HTR-8/SVneo (cell line): Measurements from ENCODE around the gene ZNF608.

ENCODE experiments used
- DNase-seq: peaks from one replicate; pipeline ENCODE4 v3.0.0; 2011; ENCODE audit warnings: low spot score, mixed read lengths; ENCODE audit not compliant: insufficient read length
- FAIRE-seq: peaks from 2 replicates; lab custom pipeline; 2011; peaks lifted over from hg19 to GRCh38; lab: Jason Lieb, UNC

Gene ZNF608

GRCh38 chr5:124738681-124739633, 7.5 kb downstream of the ZNF608 start:
- FAIRE-seq (no peak), DNase-seq (no peak)

GRCh38 chr5:124737651-124738050, 8.8 kb downstream of the ZNF608 start:
- FAIRE-seq (no peak), DNase-seq (no peak)

GRCh38 chr5:124736805-124737188, 9.6 kb downstream of the ZNF608 start:
- FAIRE-seq, result no peak
- DNase-seq, result no peak

- no peak for DNase-seq
- FAIRE-seq, result no peak
Observed at GRCh38 chr5:124736082-124736804, 10.2 kb downstream of the ZNF608 start.

GRCh38 chr5:124735169-124735858, 11.1 kb downstream of the ZNF608 start:
- DNase-seq, result no peak
- no peak for FAIRE-seq

GRCh38 chr5:124734574-124735168, 11.8 kb downstream of the ZNF608 start:
- no peak for FAIRE-seq
- no peak for DNase-seq

GRCh38 chr5:124733329-124733650, 13.1 kb downstream of the ZNF608 start:
- no peak for DNase-seq
- no peak for FAIRE-seq

GRCh38 chr5:124732428-124733328, 13.8 kb downstream of the ZNF608 start:
- DNase-seq, result no peak
- no peak for FAIRE-seq

- DNase-seq (no peak), FAIRE-seq (no peak)
Observed at GRCh38 chr5:124730381-124730780, 16.1 kb downstream of the ZNF608 start.

GRCh38 chr5:124729720-124730359, 16.6 kb downstream of the ZNF608 start:
- DNase-seq (no peak), FAIRE-seq (no peak)

- FAIRE-seq (no peak), DNase-seq (no peak)
Observed at GRCh38 chr5:124728968-124729332, 17.5 kb downstream of the ZNF608 start.

- FAIRE-seq, result no peak
- DNase-seq, result no peak
Observed at GRCh38 chr5:124728331-124728967, 18.0 kb downstream of the ZNF608 start.

GRCh38 chr5:124726631-124727362, 19.6 kb downstream of the ZNF608 start:
- no peak for FAIRE-seq
- no peak for DNase-seq

- DNase-seq (no peak), FAIRE-seq (no peak)
Observed at GRCh38 chr5:124725622-124726258, 20.7 kb downstream of the ZNF608 start.

- DNase-seq (no peak), FAIRE-seq (no peak)
Observed at GRCh38 chr5:124725040-124725434, 21.4 kb downstream of the ZNF608 start.

GRCh38 chr5:124724357-124725039, 21.9 kb downstream of the ZNF608 start:
- no peak for DNase-seq
- FAIRE-seq, result no peak

- DNase-seq (no peak), FAIRE-seq (no peak)
Observed at GRCh38 chr5:124721229-124721735, 25.2 kb downstream of the ZNF608 start.
